VCaP (cell line): Measurements from ENCODE around the gene IPP.
"Not testable (repeated sequence)": the region's sequence is repeated elsewhere in the genome, so short reads cannot be mapped to it uniquely, and the experiment has no call there.

Source experiments
- H3K27ac ChIP-seq: fragments of 450-650 bp; 2 replicates; pipeline ENCODE4 v1.5.1; 2017
- CTCF ChIP-seq: fragments of 450-650 bp; conservative IDR thresholded peaks from 2 replicates; pipeline ENCODE4 v1.5.1; 2017; ENCODE audit warnings: mild to moderate bottlenecking, moderate library complexity

Gene IPP

GRCh38 chr1:45677751-45678245, 72.7 kb downstream of the IPP start:
- H3K27ac ChIP-seq = no peak overlapping the region
- TF ChIP-seq CTCF = no peak

GRCh38 chr1:45676553-45676952, 73.9 kb downstream of the IPP start:
- not testable (repeated sequence) for H3K27ac ChIP-seq

- H3K27ac ChIP-seq = no peak overlapping the region
- TF ChIP-seq CTCF = no peak
Observed at GRCh38 chr1:45674478-45674877, 76.0 kb downstream of the IPP start.

- TF ChIP-seq CTCF = no peak
Observed at GRCh38 chr1:45673956-45674355, 76.5 kb downstream of the IPP start.

GRCh38 chr1:45669859-45670655, 80.4 kb downstream of the IPP start:
- H3K27ac ChIP-seq = no peak overlapping the region
- TF ChIP-seq CTCF = no peak

More at GRCh38 chr1:45673956-45674355, 76.5 kb downstream of the IPP start:
- no peak overlapping the region for H3K27ac ChIP-seq

- H3K27ac ChIP-seq = no peak overlapping the region
- no peak for TF ChIP-seq CTCF
Observed at GRCh38 chr1:45669379-45669778, 81.1 kb downstream of the IPP start.

GRCh38 chr1:45668526-45668925, 81.9 kb downstream of the IPP start:
- no peak for TF ChIP-seq CTCF
- no peak overlapping the region for H3K27ac ChIP-seq
